ENCODE results near the gene KLF3.

KLF3 gene

DNA sequence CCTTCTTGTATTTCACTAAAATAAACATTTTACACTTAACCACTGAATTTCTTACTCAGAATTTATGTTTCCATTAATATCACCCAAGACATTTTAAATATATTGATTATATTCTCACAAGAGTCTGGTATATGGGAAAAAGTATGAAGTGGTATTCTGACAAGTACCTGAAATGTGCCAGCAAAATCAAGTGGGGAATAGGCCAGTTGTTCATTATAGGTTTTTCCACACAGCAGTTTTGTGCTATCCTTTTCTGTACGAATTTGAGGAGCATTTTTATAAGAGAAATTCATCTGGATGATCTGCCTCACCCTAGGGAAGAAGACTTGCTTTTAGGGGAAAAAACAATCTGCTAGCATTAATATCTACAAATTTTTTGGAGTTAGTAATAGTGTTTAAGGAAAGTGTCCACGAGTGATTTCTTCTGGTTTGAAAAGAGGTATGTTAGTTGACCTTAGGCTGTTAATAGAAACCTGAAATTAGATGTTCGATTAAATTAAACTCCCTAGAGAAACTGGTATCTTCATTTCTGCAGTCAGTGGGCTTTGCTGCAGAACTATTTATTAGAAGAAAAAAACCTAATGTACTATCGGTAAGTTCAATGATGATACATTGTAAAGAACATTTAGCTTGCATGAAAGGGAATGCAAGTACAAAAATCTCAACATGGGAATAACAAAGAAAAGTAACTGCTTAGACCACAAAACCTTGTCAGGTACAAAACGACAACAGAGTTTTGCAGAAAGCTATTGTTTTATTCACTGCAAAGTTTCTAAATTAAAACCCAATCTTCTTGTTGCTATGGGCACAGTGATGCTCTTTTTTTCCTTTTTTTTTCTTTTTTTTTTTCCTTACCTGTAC is 1.8 kb downstream of the KLF3 start:
- no peak for TF ChIP-seq ZNF274 (IDR thresholded peaks at IDR 0.05; ENCODE audit: low read depth, low read length)
- peak overlapping the region; percentile 70; the same call in 1 of the 2 replicates for H3K4me3 ChIP-seq (ENCODE audit: low read length)

DNA sequence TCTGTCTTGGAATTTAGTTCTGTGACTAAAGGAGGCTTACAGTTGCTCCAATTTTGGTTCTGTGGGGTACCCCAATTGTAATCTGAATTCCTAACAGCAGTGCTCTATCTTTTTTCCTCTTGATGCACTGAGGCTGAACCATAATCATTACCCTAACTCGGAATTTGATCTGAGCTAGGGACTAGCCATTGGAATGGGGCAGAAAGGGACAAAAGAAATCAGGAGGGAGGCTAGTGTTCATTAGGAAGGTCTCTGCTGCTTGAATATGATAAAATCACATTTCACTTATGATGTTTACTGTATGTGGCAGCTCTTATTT is 2.7 kb downstream of the KLF3 start:
- peak overlapping the region; percentile 70; the same call in 1 of the 2 replicates for H3K4me3 ChIP-seq (ENCODE audit: low read length)
- no peak for TF ChIP-seq ZNF274 (IDR thresholded peaks at IDR 0.05; ENCODE audit: low read depth, low read length)

GRCh38 chr4:38667085-38667893 is 3.3 kb downstream of the KLF3 start:
- peak overlapping the region; percentile 70 for H3K4me3 ChIP-seq (ENCODE audit: low read length)
- TF ChIP-seq ZNF274 (IDR thresholded peaks at IDR 0.05; ENCODE audit: low read depth, low read length): no peak

DNA sequence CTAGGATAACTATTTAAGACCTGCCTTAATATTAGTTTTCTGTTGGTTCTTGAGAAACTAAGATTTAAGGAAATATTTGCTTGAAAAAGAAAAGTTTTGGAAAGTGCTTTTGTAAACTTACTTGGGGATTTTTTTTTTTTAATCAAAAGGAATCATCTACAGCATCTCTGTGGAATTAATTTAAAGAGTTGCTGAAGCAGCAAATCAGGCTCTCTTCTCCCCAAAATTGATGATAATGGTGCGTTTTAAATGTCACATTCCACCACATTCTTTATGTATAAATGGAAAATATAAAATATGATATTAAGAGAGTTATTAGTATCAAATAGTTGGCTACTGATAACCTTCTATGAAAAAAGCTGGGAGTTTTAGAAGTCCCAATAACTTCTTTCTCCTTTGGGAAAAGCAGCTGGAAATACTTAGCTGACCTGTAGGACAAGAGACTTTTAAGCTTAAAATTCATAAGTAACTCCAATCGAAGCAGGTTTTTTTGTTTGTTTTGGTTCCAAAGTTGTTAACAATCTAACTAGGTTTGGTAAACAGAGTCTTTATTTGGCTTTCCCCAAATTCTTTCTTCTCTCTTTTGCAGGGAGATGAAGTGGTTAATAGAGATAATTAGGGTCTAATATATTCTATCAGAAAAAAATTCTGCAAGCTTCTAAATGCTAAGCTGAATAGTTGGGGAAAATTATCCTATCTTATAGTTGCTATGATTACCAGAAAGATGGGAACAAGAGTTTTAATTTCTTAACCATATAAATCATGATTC is 4.4 kb downstream of the KLF3 start:
- H3K4me3 ChIP-seq (ENCODE audit: low read length): no peak overlapping the region
- TF ChIP-seq ZNF274 (IDR thresholded peaks at IDR 0.05; ENCODE audit: low read depth, low read length): no peak

- no peak overlapping the region for H3K4me3 ChIP-seq (ENCODE audit: low read length)
- no peak for TF ChIP-seq ZNF274 (IDR thresholded peaks at IDR 0.05; ENCODE audit: low read depth, low read length)
These were observed 5.2 kb downstream of the KLF3 start for GRCh38 chr4:38669208-38669607.

- peak overlapping the region; percentile 35; the same call in 1 of the 2 replicates for H3K4me3 ChIP-seq (ENCODE audit: low read length)
- no peak for TF ChIP-seq ZNF274 (IDR thresholded peaks at IDR 0.05; ENCODE audit: low read depth, low read length)
These were observed 6.3 kb downstream of the KLF3 start for GRCh38 chr4:38670109-38670901.

DNA sequence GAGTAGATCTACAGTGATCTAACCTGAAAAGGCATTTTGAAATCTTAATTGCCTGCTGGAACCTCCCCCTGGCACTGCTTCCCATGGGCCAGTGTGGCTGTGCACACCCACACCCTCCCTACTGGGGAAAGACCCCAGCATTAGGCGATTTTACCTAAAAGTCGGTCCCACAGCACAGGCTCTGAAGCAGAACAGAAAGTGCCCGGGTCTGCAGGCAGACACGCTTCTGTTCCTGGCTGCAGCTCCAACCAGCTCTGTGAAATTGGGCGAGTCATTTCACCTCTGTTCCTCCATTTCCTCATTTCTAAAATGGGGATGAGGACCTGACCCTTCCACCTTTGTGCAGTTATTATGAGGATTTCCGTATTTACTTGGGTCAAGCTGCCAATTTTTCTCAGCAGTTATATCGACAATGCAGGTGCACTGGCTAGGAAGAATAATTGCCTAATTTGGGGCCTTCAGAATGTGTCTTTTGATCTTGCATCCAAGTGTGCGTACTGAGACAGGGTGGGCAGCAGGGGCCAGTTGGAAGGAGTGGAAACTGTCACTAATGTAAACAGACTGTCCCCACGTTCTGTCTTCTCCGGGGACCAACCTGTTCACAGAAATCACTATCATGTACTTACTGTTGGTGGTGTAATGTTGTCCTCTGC is 7.1 kb downstream of the KLF3 start:
- no peak for TF ChIP-seq ZNF274 (IDR thresholded peaks at IDR 0.05; ENCODE audit: low read depth, low read length)
- peak overlapping the region; percentile 35; the same call in 1 of the 2 replicates for H3K4me3 ChIP-seq (ENCODE audit: low read length)

DNA sequence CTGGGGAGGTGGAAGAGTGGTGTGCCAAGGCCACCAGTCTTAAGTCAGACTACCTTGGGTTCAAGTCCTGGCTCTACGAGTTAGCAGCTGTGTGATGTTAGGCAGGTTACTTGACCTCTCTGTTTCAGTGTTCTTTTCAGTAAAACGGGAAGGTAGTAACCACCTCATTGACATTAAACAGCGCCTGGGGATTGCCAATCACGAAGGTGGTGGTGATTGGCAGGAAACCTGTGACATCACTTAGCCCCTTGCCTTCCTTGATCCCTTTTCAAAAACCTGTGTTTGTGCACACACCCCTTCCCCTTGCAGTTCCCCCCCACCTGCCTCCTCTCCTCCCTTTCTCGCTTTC is 7.6 kb downstream of the KLF3 start:
- peak overlapping the region; percentile 35; the same call in 1 of the 2 replicates for H3K4me3 ChIP-seq (ENCODE audit: low read length)
- TF ChIP-seq ZNF274 (IDR thresholded peaks at IDR 0.05; ENCODE audit: low read depth, low read length): no peak

GRCh38 chr4:38672074-38672396 is 8.0 kb downstream of the KLF3 start:
- no peak for TF ChIP-seq ZNF274 (IDR thresholded peaks at IDR 0.05; ENCODE audit: low read depth, low read length)
- H3K4me3 ChIP-seq (ENCODE audit: low read length): no peak overlapping the region

GRCh38 chr4:38672397-38673129 is 8.6 kb downstream of the KLF3 start:
- no peak overlapping the region for H3K4me3 ChIP-seq (ENCODE audit: low read length)
- no peak for TF ChIP-seq ZNF274 (IDR thresholded peaks at IDR 0.05; ENCODE audit: low read depth, low read length)

DNA sequence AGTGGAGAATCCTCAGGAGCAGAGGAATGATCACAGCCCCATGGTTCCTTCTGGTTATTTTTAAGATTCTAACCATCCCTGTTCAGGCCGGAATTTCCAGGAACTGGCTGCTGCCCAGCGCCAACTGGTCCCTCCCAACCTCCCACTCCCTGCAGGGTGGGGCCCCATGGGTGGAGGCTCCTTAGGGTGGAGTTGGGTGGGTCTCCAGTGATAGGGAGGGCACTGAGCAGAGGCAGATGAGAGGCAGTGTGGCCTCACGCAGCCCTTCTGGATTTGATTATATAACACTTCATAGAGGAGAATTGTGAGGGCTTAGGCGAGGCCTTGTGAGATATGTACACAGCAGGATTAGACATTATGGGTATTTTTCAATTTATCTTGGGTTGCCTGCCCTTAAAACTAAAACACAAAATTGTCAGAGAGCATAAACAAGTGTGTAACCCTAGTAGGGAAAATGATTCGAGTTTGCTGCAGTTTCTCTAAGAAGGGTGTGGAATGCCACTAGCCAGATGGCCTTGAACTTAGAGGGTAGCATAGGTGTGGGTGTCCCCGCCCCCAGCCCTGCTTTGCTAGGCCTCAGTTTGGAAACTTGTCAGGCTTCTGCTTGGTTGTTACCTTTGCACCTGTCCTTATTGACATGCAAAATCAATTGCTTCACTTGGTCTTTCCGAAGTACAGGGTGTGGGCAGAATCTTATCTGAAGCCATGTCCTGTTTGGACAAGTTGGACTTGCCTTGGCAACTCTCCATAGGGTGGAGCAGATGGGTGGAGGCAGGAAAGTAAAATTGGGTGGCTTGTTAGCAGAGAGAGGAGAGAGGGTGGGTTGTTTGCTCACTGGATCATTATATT is 9.4 kb downstream of the KLF3 start:
- TF ChIP-seq ZNF274 (IDR thresholded peaks at IDR 0.05; ENCODE audit: low read depth, low read length): no peak
- H3K4me3 ChIP-seq (ENCODE audit: low read length): no peak overlapping the region
